ENCODE measurements around the gene LEP. TPM values are rescaled to one million over a fixed set of nuclear protein-coding genes. Genes with fewer than 3 reads are reported as not detected.
"Not testable (repeated sequence)": the region's sequence is repeated elsewhere in the genome, so short reads cannot be mapped to it uniquely, and the experiment has no call there.

Gene LEP
- total RNA-seq, 2 experiments from 2014 or later: not detected

DNA sequence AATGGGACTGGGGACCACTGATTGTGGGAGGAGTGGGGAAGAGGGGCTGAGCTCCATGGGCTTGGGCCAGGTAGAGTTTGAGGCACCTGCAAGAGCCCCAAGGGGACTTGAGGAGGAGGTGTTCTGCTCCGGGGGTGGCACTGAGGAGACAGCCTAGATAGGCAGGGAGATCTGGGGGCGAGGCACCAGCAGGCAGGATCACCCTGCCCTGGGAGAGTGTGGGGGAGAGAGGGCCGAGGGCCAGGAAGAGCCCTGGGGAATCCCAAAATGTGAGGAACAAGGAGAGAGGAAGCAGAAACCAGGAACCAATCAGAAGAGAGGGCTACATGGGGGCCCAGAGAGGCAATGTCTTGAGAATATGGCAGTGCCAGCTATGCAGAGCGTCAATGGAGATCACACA, 34.6 kb downstream of the LEP start:
- no peak overlapping the region for H2AFZ ChIP-seq (ENCODE audit: low read length)

DNA sequence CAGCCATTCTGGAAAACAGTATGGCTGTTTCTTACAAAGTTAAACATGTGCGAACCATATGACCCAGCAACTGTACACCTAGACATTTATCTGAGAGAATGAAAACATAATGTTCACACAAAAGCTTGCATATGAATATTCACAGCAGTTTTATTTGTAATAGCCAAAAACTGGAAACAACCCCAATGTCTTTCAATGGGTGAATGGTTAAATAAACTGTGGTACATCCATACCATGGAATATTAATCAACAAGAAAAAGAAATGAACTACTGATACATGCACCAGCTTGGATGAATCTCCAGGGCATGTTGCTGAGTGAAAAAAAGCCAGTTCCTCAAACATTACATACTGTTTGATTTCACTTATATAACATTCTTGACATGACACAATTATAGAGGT, 37.3 kb downstream of the LEP start:
- BruUV-seq (replicated peaks): no TSS peak
- Histone ChIP-seq H3K36me3 (ENCODE audit: insufficient read depth, low read length) (no peaks in the 10 kb centered on the region), H3K4me3 (ENCODE audit: low read depth, low read length, poor library complexity, severe bottlenecking) (no peak overlapping the region), H3K9me2 (ENCODE audit: insufficient read depth, low read length) (no peaks in the 10 kb centered on the region), H2AFZ (ENCODE audit: low read length) (no peak overlapping the region), H3K79me2 (ENCODE audit: insufficient read depth, low read depth, low read length) (no peaks in the 10 kb centered on the region), H4K20me1 (ENCODE audit: insufficient read depth, low read length) (no peaks in the 10 kb centered on the region), H3K27ac (ENCODE audit: low read depth, low read length, poor library complexity, severe bottlenecking) (no peak overlapping the region), H3K4me1 (ENCODE audit: insufficient read depth, low read length, poor library complexity, severe bottlenecking) (no peaks in the 10 kb centered on the region), H3K4me2 (ENCODE audit: low read length) (no peak overlapping the region), H3K9me3 (ENCODE audit: low read length) (no peaks in the 10 kb centered on the region)
- intact Hi-C loops (cut with micrococcal nuclease; ENCODE audit: unreplicated experiment): no loop called here
- DNase-seq (ENCODE audit: low spot score): no peak
- POLR2A ChIA-PET: interaction anchor here (0.6 kb wide), 1 partner anchor 9 kb away, joined by 3 read pairs; no protein-coding TSS in a partner anchor
- no peak for TF ChIP-seq EZH2phosphoT487 (IDR thresholded peaks at IDR 0.05; ENCODE audit: borderline replicate concordance, low read depth, low read length)
- TF ChIP-seq, protein P1, sequence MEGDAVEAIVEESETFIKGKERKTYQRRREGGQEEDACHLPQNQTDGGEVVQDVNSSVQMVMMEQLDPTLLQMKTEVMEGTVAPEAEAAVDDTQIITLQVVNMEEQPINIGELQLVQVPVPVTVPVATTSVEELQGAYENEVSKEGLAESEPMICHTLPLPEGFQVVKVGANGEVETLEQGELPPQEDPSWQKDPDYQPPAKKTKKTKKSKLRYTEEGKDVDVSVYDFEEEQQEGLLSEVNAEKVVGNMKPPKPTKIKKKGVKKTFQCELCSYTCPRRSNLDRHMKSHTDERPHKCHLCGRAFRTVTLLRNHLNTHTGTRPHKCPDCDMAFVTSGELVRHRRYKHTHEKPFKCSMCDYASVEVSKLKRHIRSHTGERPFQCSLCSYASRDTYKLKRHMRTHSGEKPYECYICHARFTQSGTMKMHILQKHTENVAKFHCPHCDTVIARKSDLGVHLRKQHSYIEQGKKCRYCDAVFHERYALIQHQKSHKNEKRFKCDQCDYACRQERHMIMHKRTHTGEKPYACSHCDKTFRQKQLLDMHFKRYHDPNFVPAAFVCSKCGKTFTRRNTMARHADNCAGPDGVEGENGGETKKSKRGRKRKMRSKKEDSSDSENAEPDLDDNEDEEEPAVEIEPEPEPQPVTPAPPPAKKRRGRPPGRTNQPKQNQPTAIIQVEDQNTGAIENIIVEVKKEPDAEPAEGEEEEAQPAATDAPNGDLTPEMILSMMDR (conservative IDR thresholded peaks at IDR 0.05; ENCODE audit: low read length): no peak
- CTCF ChIA-PET (ENCODE audit: unreplicated experiment): no interaction called here

More for the DNA sequence above, 34.6 kb downstream of the LEP start:
- Histone ChIP-seq H3K4me1 (ENCODE audit: insufficient read depth, low read length, poor library complexity, severe bottlenecking) (no peaks in the 10 kb centered on the region), H3K4me3 (ENCODE audit: low read depth, low read length, poor library complexity, severe bottlenecking) (no peak overlapping the region), H3K9me2 (ENCODE audit: insufficient read depth, low read length) (no peaks in the 10 kb centered on the region), H3K27ac (ENCODE audit: low read depth, low read length, poor library complexity, severe bottlenecking) (no peak overlapping the region), H3K79me2 (ENCODE audit: insufficient read depth, low read depth, low read length) (no peaks in the 10 kb centered on the region), H3K4me2 (ENCODE audit: low read length) (no peak overlapping the region), H4K20me1 (ENCODE audit: insufficient read depth, low read length) (no peaks in the 10 kb centered on the region), H3K36me3 (ENCODE audit: insufficient read depth, low read length) (no peaks in the 10 kb centered on the region), H3K9me3 (ENCODE audit: low read length) (no peaks in the 10 kb centered on the region)
- no TSS peak for BruUV-seq (replicated peaks)
- intact Hi-C loops (cut with micrococcal nuclease; ENCODE audit: unreplicated experiment): no loop called here
- no peak for DNase-seq (ENCODE audit: low spot score)
- CTCF ChIA-PET (ENCODE audit: unreplicated experiment): no interaction called here
- TF ChIP-seq, protein P1 (conservative IDR thresholded peaks at IDR 0.05; ENCODE audit: low read length): no peak
- TF ChIP-seq EZH2phosphoT487 (IDR thresholded peaks at IDR 0.05; ENCODE audit: borderline replicate concordance, low read depth, low read length): no peak
- POLR2A ChIA-PET: no interaction called here

DNA sequence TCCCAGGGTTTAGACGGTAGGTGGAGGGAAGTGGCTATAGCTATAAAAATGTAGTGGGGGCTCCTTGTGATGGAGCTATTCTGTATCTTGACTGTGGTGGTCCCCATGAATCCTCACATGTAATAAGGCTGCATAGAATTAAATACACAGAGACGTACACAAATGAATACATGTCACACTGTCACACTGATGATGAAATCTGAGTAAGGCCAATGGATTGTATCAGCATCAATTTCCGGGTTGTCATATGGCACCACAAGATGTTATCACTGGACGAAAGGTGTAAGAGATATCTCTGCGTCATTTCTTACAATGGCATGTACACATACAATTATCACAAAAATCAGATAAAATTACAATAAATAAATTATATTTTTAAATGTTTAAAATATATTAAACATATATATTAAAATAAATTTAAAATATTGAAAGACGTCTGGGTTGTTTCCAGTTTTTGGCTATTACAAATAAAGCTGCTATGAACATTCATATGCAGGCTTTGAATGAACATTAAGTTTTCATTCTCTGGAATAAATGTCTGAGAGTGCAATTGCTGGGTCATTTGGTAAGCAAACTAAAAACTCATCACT, 38.1 kb downstream of the LEP start:
- Histone ChIP-seq H3K4me2 (ENCODE audit: low read length) (no peak overlapping the region), H2AFZ (ENCODE audit: low read length) (no peak overlapping the region), H3K4me1 (ENCODE audit: insufficient read depth, low read length, poor library complexity, severe bottlenecking) (no peaks in the 10 kb centered on the region), H4K20me1 (ENCODE audit: insufficient read depth, low read length) (no peaks in the 10 kb centered on the region), H3K36me3 (ENCODE audit: insufficient read depth, low read length) (no peaks in the 10 kb centered on the region), H3K9me3 (ENCODE audit: low read length) (no peaks in the 10 kb centered on the region), H3K4me3 (ENCODE audit: low read depth, low read length, poor library complexity, severe bottlenecking) (no peak overlapping the region), H3K9me2 (ENCODE audit: insufficient read depth, low read length) (no peaks in the 10 kb centered on the region), H3K27ac (ENCODE audit: low read depth, low read length, poor library complexity, severe bottlenecking) (no peak overlapping the region), H3K79me2 (ENCODE audit: insufficient read depth, low read depth, low read length) (no peaks in the 10 kb centered on the region)
- no peak for TF ChIP-seq EZH2phosphoT487 (IDR thresholded peaks at IDR 0.05; ENCODE audit: borderline replicate concordance, low read depth, low read length)
- TF ChIP-seq, protein P1 (conservative IDR thresholded peaks at IDR 0.05; ENCODE audit: low read length): no peak
- ChIA-PET CTCF (ENCODE audit: unreplicated experiment) (no interaction called here), POLR2A (interaction anchor here (0.6 to 0.9 kb wide), 2 partner anchors 8 to 115 kb away, joined by 3 read pairs; no protein-coding TSS in a partner anchor)
- intact Hi-C loops (cut with micrococcal nuclease; ENCODE audit: unreplicated experiment): no loop called here
- DNase-seq (ENCODE audit: low spot score): no peak
- BruUV-seq (replicated peaks): no TSS peak

- POLR2A ChIA-PET; H3K27ac ChIP-seq (ENCODE audit: low read depth, low read length, poor library complexity, severe bottlenecking); H3K4me1 ChIP-seq (ENCODE audit: insufficient read depth, low read length, poor library complexity, severe bottlenecking); BruUV-seq (replicated peaks); CTCF ChIA-PET (ENCODE audit: unreplicated experiment); H3K4me3 ChIP-seq (ENCODE audit: low read depth, low read length, poor library complexity, severe bottlenecking); H3K79me2 ChIP-seq (ENCODE audit: insufficient read depth, low read depth, low read length); H2AFZ ChIP-seq (ENCODE audit: low read length); H3K9me3 ChIP-seq (ENCODE audit: low read length); H3K4me2 ChIP-seq (ENCODE audit: low read length); H3K36me3 ChIP-seq (ENCODE audit: insufficient read depth, low read length); intact Hi-C loops (cut with micrococcal nuclease; ENCODE audit: unreplicated experiment); H3K9me2 ChIP-seq (ENCODE audit: insufficient read depth, low read length); H4K20me1 ChIP-seq (ENCODE audit: insufficient read depth, low read length): not testable (repeated sequence)
- peak; percentile 8 for DNase-seq (ENCODE audit: low spot score)
These were observed 39.4 kb downstream of the LEP start for GRCh38 chr7:128280451-128280850.

All from OCI-LY7 (cell line).